Ectodermal cell (in vitro differentiated cells): ENCODE data around the gene IL26.
"Not testable (repeated sequence)": the region's sequence is repeated elsewhere in the genome, so short reads cannot be mapped to it uniquely, and the experiment has no call there.

Experiments used
- H3K27ac ChIP-seq: 2 replicates; pipeline ENCODE4 v1.7.0; 2013; ENCODE audit warnings: mild to moderate bottlenecking, low read depth, low read length; ENCODE audit not compliant: insufficient read depth, poor library complexity, severe bottlenecking
- H3K27me3 ChIP-seq: 2 replicates; pipeline ENCODE4 v1.7.0; 2013; ENCODE audit warnings: mild to moderate bottlenecking, low read length; ENCODE audit not compliant: insufficient read depth, control insufficient read depth, poor library complexity, severe bottlenecking
- H3K36me3 ChIP-seq: one replicate; pipeline ENCODE4 v1.7.0; 2013; ENCODE audit warnings: low read length; ENCODE audit not compliant: control insufficient read depth, insufficient read depth
- H3K4me1 ChIP-seq: one replicate; pipeline ENCODE4 v1.7.0; 2013; ENCODE audit warnings: low read length; ENCODE audit not compliant: control insufficient read depth, insufficient read depth
- H3K4me3 ChIP-seq: 2 replicates; pipeline ENCODE4 v1.7.0; 2013; ENCODE audit warnings: low read depth, low read length, control low read depth; ENCODE audit not compliant: insufficient read depth
- H3K9me3 ChIP-seq: 2 replicates; pipeline ENCODE4 v1.7.0; 2013; ENCODE audit warnings: mild to moderate bottlenecking, low read length, moderate library complexity; ENCODE audit not compliant: control insufficient read depth
- WGBS, 2 experiments: methylation state at CpG; one replicate each; pipeline ENCODE4 v1.1.7; 2013; ENCODE audit warnings: missing lambda C conversion rate in 2 of 2; 5-methylcytosine and 5-hydroxymethylcytosine counted together

The IL26 gene

GRCh38 chr12:68178184-68178583 is 47.4 kb downstream of the IL26 start:
- Histone ChIP-seq H3K27ac (no peak overlapping the region), H3K36me3 (no peaks in the 10 kb centered on the region), H3K4me3 (no peak overlapping the region), H3K9me3 (no peaks in the 10 kb centered on the region), H3K27me3 (no peaks in the 10 kb centered on the region), H3K4me1 (no peaks in the 10 kb centered on the region)

GRCh38 chr12:68177562-68177961 is 48.0 kb downstream of the IL26 start:
- H3K27ac ChIP-seq = no peak overlapping the region
- H3K9me3 ChIP-seq = no peaks in the 10 kb centered on the region
- H3K36me3 ChIP-seq = no peaks in the 10 kb centered on the region
- H3K27me3 ChIP-seq = no peaks in the 10 kb centered on the region
- 71 to 81% methylated on average over 2 of the region's 2 CpGs for WGBS, 2 experiments
- H3K4me1 ChIP-seq = no peaks in the 10 kb centered on the region
- H3K4me3 ChIP-seq = no peak overlapping the region

GRCh38 chr12:68176257-68176656 is 49.4 kb downstream of the IL26 start:
- H3K4me1 ChIP-seq = no peaks in the 10 kb centered on the region
- H3K9me3 ChIP-seq = no peaks in the 10 kb centered on the region
- H3K36me3 ChIP-seq = no peaks in the 10 kb centered on the region
- no peak overlapping the region for H3K4me3 ChIP-seq
- H3K27me3 ChIP-seq = no peaks in the 10 kb centered on the region
- no peak overlapping the region for H3K27ac ChIP-seq

- WGBS, 2 experiments = 84 to 88% methylated on average over 4 of the region's 4 CpGs
- Histone ChIP-seq H3K27ac (no peak overlapping the region), H3K27me3 (no peaks in the 10 kb centered on the region), H3K36me3 (no peaks in the 10 kb centered on the region), H3K9me3 (no peaks in the 10 kb centered on the region), H3K4me1 (no peaks in the 10 kb centered on the region), H3K4me3 (no peak overlapping the region)
Measured at GRCh38 chr12:68175557-68176061, 50.0 kb downstream of the IL26 start.

GRCh38 chr12:68174761-68175160 is 50.8 kb downstream of the IL26 start:
- WGBS, 2 experiments = 90 to 91% methylated on average over 3 of the region's 3 CpGs
- H3K4me3 ChIP-seq, H3K36me3 ChIP-seq, H3K27ac ChIP-seq, H3K27me3 ChIP-seq, H3K9me3 ChIP-seq, H3K4me1 ChIP-seq: not testable (repeated sequence)

GRCh38 chr12:68173792-68174191 is 51.8 kb downstream of the IL26 start:
- H3K4me3 ChIP-seq = no peak overlapping the region
- H3K36me3 ChIP-seq = no peaks in the 10 kb centered on the region
- H3K4me1 ChIP-seq = no peaks in the 10 kb centered on the region
- no peak overlapping the region for H3K27ac ChIP-seq
- H3K27me3 ChIP-seq = no peaks in the 10 kb centered on the region
- H3K9me3 ChIP-seq = no peaks in the 10 kb centered on the region

- Histone ChIP-seq H3K27ac (no peak overlapping the region), H3K36me3 (no peaks in the 10 kb centered on the region), H3K4me3 (no peak overlapping the region), H3K27me3 (no peaks in the 10 kb centered on the region), H3K9me3 (no peaks in the 10 kb centered on the region), H3K4me1 (no peaks in the 10 kb centered on the region)
- 91 to 100% methylated on average over 2 of the region's 2 CpGs for WGBS, 2 experiments
Measured at GRCh38 chr12:68170726-68171125, 54.9 kb downstream of the IL26 start.

- no peak overlapping the region for H3K4me3 ChIP-seq
- no peaks in the 10 kb centered on the region for H3K36me3 ChIP-seq
- no peak overlapping the region for H3K27ac ChIP-seq
- no peaks in the 10 kb centered on the region for H3K4me1 ChIP-seq
- WGBS, 2 experiments = 93 to 98% methylated on average over 1 of the region's 1 CpG
- no peaks in the 10 kb centered on the region for H3K9me3 ChIP-seq
- H3K27me3 ChIP-seq = no peaks in the 10 kb centered on the region
Measured at GRCh38 chr12:68169213-68169889, 56.3 kb downstream of the IL26 start.

GRCh38 chr12:68166317-68166831 is 59.2 kb downstream of the IL26 start:
- Histone ChIP-seq H3K4me1 (no peaks in the 10 kb centered on the region), H3K27ac (no peak overlapping the region), H3K36me3 (no peaks in the 10 kb centered on the region), H3K4me3 (no peak overlapping the region), H3K27me3 (no peaks in the 10 kb centered on the region), H3K9me3 (no peaks in the 10 kb centered on the region)
- WGBS, 2 experiments = 77 to 87% methylated on average over 4 to 5 of the region's 5 CpGs

- H3K36me3 ChIP-seq = no peaks in the 10 kb centered on the region
- H3K27me3 ChIP-seq = no peaks in the 10 kb centered on the region
- no peak overlapping the region for H3K27ac ChIP-seq
- no peaks in the 10 kb centered on the region for H3K9me3 ChIP-seq
- H3K4me1 ChIP-seq = no peaks in the 10 kb centered on the region
- 95 to 97% methylated on average over 4 of the region's 4 CpGs for WGBS, 2 experiments
- no peak overlapping the region for H3K4me3 ChIP-seq
Measured at GRCh38 chr12:68163560-68164081, 62.0 kb downstream of the IL26 start.
